SH-SY5Y (cell line): ENCODE measurements around the gene MCM7.

Source experiments
- GATA2 ChIP-seq: IDR thresholded peaks from 2 replicates; pipeline ENCODE4 v1.6.1; 2011; ENCODE audit warnings: mild to moderate bottlenecking, low read depth, low read length
- GATA3 ChIP-seq: IDR thresholded peaks from 2 replicates; pipeline ENCODE4 v1.6.1; 2011; ENCODE audit warnings: low read depth, mild to moderate bottlenecking, low read length, moderate library complexity

- no peak for TF ChIP-seq GATA2
- TF ChIP-seq GATA3 = no peak
Observed at GRCh38 chr7:100118388-100119071, 17.3 kb upstream of the MCM7 start.
